Right lobe of liver (tissue), 6 donors: ENCODE measurements around the gene LCMT2. TPM values are rescaled to one million over a fixed set of nuclear protein-coding genes. Genes with fewer than 3 reads are reported as not detected.

Experiments used
- ATAC-seq, 4 donors: fragments of 200-7000 bp; cut with Tn5 transposase; one replicate each; pipeline ENCODE4 v1.9.1; 2020; ENCODE audit warnings: mild to moderate bottlenecking in 4 of 4, moderate library complexity in 4 of 4
- DNase-seq, 3 donors: peaks; one replicate each; pipeline ENCODE4 v3.0.0-alpha.2; 2020
- H3K27ac ChIP-seq, 3 donors: fragments of 200-600 bp; one replicate each; pipeline ENCODE4 v1.8.0; 2022
- H3K27me3 ChIP-seq, 2 donors: fragments of 200-600 bp; one replicate each; pipeline ENCODE4 v1.8.0; 2022
- H3K36me3 ChIP-seq, 4 donors: fragments of 200-600 bp; sonication (generic) in 1 of 4; one replicate each; pipeline versions ENCODE4 v1.5.1 to v1.8.0; 2017 to 2022; ENCODE audit warnings: control low read depth in 1 of 4
- H3K4me1 ChIP-seq, 4 donors: fragments of 200-600 bp; sonication (generic) in 1 of 4; one replicate each; pipeline versions ENCODE4 v1.5.1 to v1.8.0; 2017 to 2022; ENCODE audit warnings: control low read depth in 1 of 4
- H3K4me3 ChIP-seq, 3 donors: fragments of 200-600 bp; one replicate each; pipeline ENCODE4 v1.8.0; 2022
- H3K9me3 ChIP-seq, 4 donors: fragments of 200-600 bp; sonication (generic) in 1 of 4; one replicate each; pipeline versions ENCODE4 v1.5.1 to v1.8.0; 2017 to 2022; ENCODE audit warnings: control low read depth in 1 of 4
- CTCF ChIP-seq, 4 donors: fragments of 200-600 bp in 3 of 4; fragments of 450-650 bp in 1 of 4; IDR thresholded peaks; one replicate each; pipeline versions ENCODE4 v1.5.1 to v1.8.0; 2016 to 2022; ENCODE audit warnings: antibody characterized with exemption in 4 of 4, mild to moderate bottlenecking in 2 of 4
- POLR2A ChIP-seq: fragments of 450-650 bp; IDR thresholded peaks from one replicate; pipeline ENCODE4 v1.6.1; 2017; ENCODE audit warnings: antibody characterized with exemption, mild to moderate bottlenecking
- WGBS: methylation state at CpG from one replicate; pipeline ENCODE4 v1.1.6; 2018; ENCODE audit warnings: low coverage, low lambda C conversion rate; ENCODE audit not compliant: insufficient coverage; ENCODE audit errors: missing lambda C conversion rate; 5-methylcytosine and 5-hydroxymethylcytosine counted together
- intact Hi-C, 2 donors: fragments of 100-400 bp; cut with DNase I; formaldehyde crosslinking; loops; one replicate each; pipeline versions ENCODE4 v1.11.2 to v1.14.1; 2022
- total RNA-seq, 6 experiments: library from RNA; depleted of rRNA in 2 of 6; stranded (reverse); fragments of >200 nt in 2 of 6; fragmentation: NEBNext Ultra II Directional in 3 of 6; extraction: Animal tissue kit (Norgen Biotek cat#: 25700) in 3 of 6; gene quantifications; one replicate each; pipeline versions ENCODE4 v1.1.0 to v1.2.4, GENCODE V29; 2016 to 2023
- donor health status: DM: no; HTN: yes; CAD: no.
- donor health status: DM: no; HTN: no; CAD: no.
- donor health status: DM: no; HTN: no; CAD: no.
- donor health status: DM: no; HTN: yes; CAD: no.
- donor health status: DM: no; HTN: yes; CAD: no.

The LCMT2 gene
- total RNA-seq, 6 experiments from 2014 or later = 2.9 to 4.9 (median 3.9) TPM

- intact Hi-C loops = loop anchor here in 1 of 2 donors (10.0 kb wide), 1 partner anchor 47 kb away; no protein-coding TSS in a partner anchor
- no peaks in the 10 kb centered on the region for H3K36me3 ChIP-seq
- TF ChIP-seq POLR2A (no peak), CTCF (IDR thresholded peaks at IDR 0.05) (no peak)
- H3K27me3 ChIP-seq = no peaks in the 10 kb centered on the region
- no peak for ATAC-seq
- 57% methylated on average over 4 of the region's 12 CpGs for WGBS
- no peaks in the 10 kb centered on the region for H3K9me3 ChIP-seq
- DNase-seq = no peak
- H3K27ac ChIP-seq = no peak overlapping the region
- no peaks in the 10 kb centered on the region for H3K4me1 ChIP-seq
- no peak overlapping the region for H3K4me3 ChIP-seq
Observed at GRCh38 chr15:43281926-43282602, 48.3 kb downstream of the LCMT2 start.

GRCh38 chr15:43280996-43281395 lies 49.4 kb downstream of the LCMT2 start:
- Histone ChIP-seq H3K36me3 (no peaks in the 10 kb centered on the region), H3K27ac (no peak overlapping the region), H3K9me3 (no peaks in the 10 kb centered on the region), H3K4me1 (no peaks in the 10 kb centered on the region), H3K27me3 (no peaks in the 10 kb centered on the region), H3K4me3 (no peak overlapping the region)
- intact Hi-C loops = loop anchor here in 1 of 2 donors (10.0 kb wide), 1 partner anchor 46 kb away; no protein-coding TSS in a partner anchor
- TF ChIP-seq CTCF (IDR thresholded peaks at IDR 0.05) = no peak
- TF ChIP-seq POLR2A = no peak
- DNase-seq (no peak), ATAC-seq (no peak)
- 53% methylated on average over 2 of the region's 7 CpGs for WGBS

DNA sequence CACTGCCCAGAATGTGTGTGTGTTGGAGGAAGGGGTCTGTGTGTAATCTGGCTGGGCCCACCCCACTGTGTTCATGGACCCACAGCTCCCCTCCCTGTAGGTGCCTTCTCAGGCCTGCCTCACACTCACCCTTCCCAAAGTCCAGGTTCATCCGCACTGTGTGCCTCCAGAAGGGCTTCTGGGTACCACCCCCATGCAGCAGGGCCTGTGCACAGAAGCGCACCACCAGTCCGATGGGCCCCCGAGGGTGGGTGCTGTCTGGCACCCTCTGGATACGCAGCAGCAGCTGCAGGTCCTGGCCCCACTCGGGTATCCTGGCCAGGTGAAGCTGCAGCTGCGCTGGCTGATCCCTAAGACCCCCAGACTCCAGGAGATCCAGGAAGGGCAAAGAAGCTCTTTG lies 50.9 kb downstream of the LCMT2 start:
- H3K9me3 ChIP-seq = no peaks in the 10 kb centered on the region
- no peak for ATAC-seq
- intact Hi-C loops = no loop called here
- no peaks in the 10 kb centered on the region for H3K4me1 ChIP-seq
- no CpG with 5 or more reads among the region's 7 CpGs for WGBS
- no peaks in the 10 kb centered on the region for H3K36me3 ChIP-seq
- H3K27ac ChIP-seq = no peak overlapping the region
- TF ChIP-seq CTCF (IDR thresholded peaks at IDR 0.05) (no peak), POLR2A (no peak)
- no peak overlapping the region for H3K4me3 ChIP-seq
- no peaks in the 10 kb centered on the region for H3K27me3 ChIP-seq
- no peak for DNase-seq

GRCh38 chr15:43278869-43279268 lies 51.5 kb downstream of the LCMT2 start:
- Histone ChIP-seq H3K27ac (no peak overlapping the region), H3K9me3 (no peaks in the 10 kb centered on the region), H3K27me3 (no peaks in the 10 kb centered on the region), H3K36me3 (no peaks in the 10 kb centered on the region), H3K4me3 (no peak overlapping the region), H3K4me1 (no peaks in the 10 kb centered on the region)
- intact Hi-C loops = no loop called here
- no peak for ATAC-seq
- 72% methylated on average over 8 of the region's 11 CpGs for WGBS
- TF ChIP-seq CTCF (IDR thresholded peaks at IDR 0.05) = no peak
- no peak for TF ChIP-seq POLR2A
- DNase-seq = no peak
